H1 (cell line): ENCODE measurements around the gene FHIT. TPM values are rescaled to one million over a fixed set of nuclear protein-coding genes. Genes with fewer than 3 reads are reported as not detected.

ENCODE experiments used
- CTCF ChIA-PET: fragments of 300-600 bp; sonication (Branson Sonifier 250); formaldehyde crosslinking; loops from one replicate; lab custom pipeline; 2021; ENCODE audit not compliant: partially characterized antibody; lab: Charles Lee
- POLR2A ChIA-PET: fragments of 300-600 bp; sonication (Branson Sonifier 250); formaldehyde crosslinking; loops from one replicate; lab custom pipeline; 2021; ENCODE audit warnings: inconsistent platforms; ENCODE audit not compliant: partially characterized antibody; lab: Charles Lee
- DNase-seq, 2 experiments: peaks; one replicate each; pipeline versions ENCODE4 v3.0.0 to v3.0.0-alpha.2; 2010 to 2022; ENCODE audit warnings: low spot score in 2 of 2, low read depth in 1 of 2, mixed read lengths in 1 of 2
- FAIRE-seq: peaks from 2 replicates; lab custom pipeline; 2011; peaks lifted over from hg19 to GRCh38; lab: Jason Lieb, UNC
- H2AFZ ChIP-seq: 2 replicates; pipeline ENCODE4 v1.8.1; 2012; ENCODE audit warnings: low read length, inconsistent platforms
- H2AK5ac ChIP-seq: 2 replicates; pipeline ENCODE4 v1.6.1; 2013; ENCODE audit warnings: low read depth, low read length
- H2BK120ac ChIP-seq: replicated peaks from 2 replicates; pipeline ENCODE3; 2013; ENCODE audit warnings: low read depth, low read length, inconsistent platforms
- H2BK12ac ChIP-seq: 2 replicates; pipeline ENCODE4 v1.6.1; 2013; ENCODE audit warnings: low read depth, low read length
- H2BK15ac ChIP-seq: 2 replicates; pipeline ENCODE4 v1.6.1; 2013; ENCODE audit warnings: low read length
- H2BK20ac ChIP-seq: 2 replicates; pipeline ENCODE4 v1.6.1; 2013; ENCODE audit warnings: low read length
- H2BK5ac ChIP-seq: 2 replicates; pipeline ENCODE4 v1.6.1; 2013; ENCODE audit warnings: low read depth, low read length
- H3K14ac ChIP-seq: 2 replicates; pipeline ENCODE4 v1.6.1; 2013; ENCODE audit warnings: inconsistent platforms; ENCODE audit not compliant: insufficient read length
- H3K18ac ChIP-seq: 2 replicates; pipeline ENCODE4 v1.6.1; 2013; ENCODE audit warnings: low read length; ENCODE audit errors: extremely low read depth
- H3K23ac ChIP-seq: 2 replicates; pipeline ENCODE4 v1.6.1; 2013; ENCODE audit warnings: inconsistent platforms; ENCODE audit not compliant: insufficient read length
- H3K23me2 ChIP-seq: 2 replicates; pipeline ENCODE4 v1.6.1; 2013; ENCODE audit warnings: low read depth, low read length
- H3K27ac ChIP-seq: 2 replicates; pipeline ENCODE4 v1.6.1; 2011; ENCODE audit warnings: low read depth, low read length, inconsistent platforms
- H3K27me3 ChIP-seq, 4 experiments: replicated peaks in 1 of 4; 1 replicate in 1 of 4; 2 replicates in 3 of 4; pipeline versions ENCODE4 v1.6.1 to v1.8.1; 2011 to 2013; ENCODE audit warnings: low read length in 3 of 4, mild to moderate bottlenecking in 3 of 4, inconsistent platforms in 2 of 4, mixed read lengths in 2 of 4, moderate library complexity in 1 of 4; ENCODE audit not compliant: control insufficient read depth in 3 of 4, insufficient read depth in 3 of 4; ENCODE audit errors: extremely low read depth in 1 of 4
- H3K36me3 ChIP-seq, 4 experiments: 2 replicates each; pipeline versions ENCODE4 v1.6.1 to v1.8.1; 2011 to 2013; ENCODE audit warnings: mild to moderate bottlenecking in 4 of 4, low read length in 3 of 4, moderate library complexity in 2 of 4, control low read depth in 1 of 4, inconsistent platforms in 1 of 4; ENCODE audit not compliant: insufficient read depth in 4 of 4, control insufficient read depth in 2 of 4
- H3K4ac ChIP-seq: replicated peaks from 2 replicates; pipeline ENCODE3; 2013; ENCODE audit warnings: low read length, low read depth, mixed read lengths, inconsistent platforms; ENCODE audit not compliant: insufficient read length
- H3K4me1 ChIP-seq, 4 experiments: replicated peaks in 1 of 4; 1 replicate in 1 of 4; 2 replicates in 3 of 4; pipeline versions ENCODE4 v1.6.1 to v1.8.1; 2011 to 2013; ENCODE audit warnings: low read length in 3 of 4, inconsistent platforms in 2 of 4, mixed read lengths in 1 of 4; ENCODE audit not compliant: insufficient read depth in 4 of 4, control insufficient read depth in 3 of 4
- H3K4me2 ChIP-seq, 2 experiments: 2 replicates each; pipeline versions ENCODE4 v1.6.1 to v1.8.1; 2011 to 2013; ENCODE audit warnings: low read depth in 2 of 2, low read length in 2 of 2, control low read depth in 1 of 2, inconsistent platforms in 1 of 2, mild to moderate bottlenecking in 1 of 2; ENCODE audit not compliant: insufficient read depth in 1 of 2
- H3K4me3 ChIP-seq, 4 experiments: fragments of 200-600, 300-600 bp in 1 of 4; sonication (generic), shearing (Covaris generic), sonication (Bioruptor Twin) in 1 of 4; 2 replicates each; pipeline versions ENCODE4 v1.5.1 to v1.8.1; 2011 to 2016; ENCODE audit warnings: low read length in 4 of 4, low read depth in 3 of 4, control low read depth in 2 of 4, inconsistent platforms in 2 of 4, mild to moderate bottlenecking in 2 of 4, mixed read lengths in 1 of 4, moderate library complexity in 1 of 4; ENCODE audit not compliant: insufficient read depth in 2 of 4; ENCODE audit errors: extremely low read depth in 1 of 4
- H3K56ac ChIP-seq: replicated peaks from 2 replicates; pipeline ENCODE3; 2013; ENCODE audit warnings: low read depth, mild to moderate bottlenecking, mixed read lengths, low read length, inconsistent platforms; ENCODE audit not compliant: insufficient read length
- H3K79me1 ChIP-seq: 2 replicates; pipeline ENCODE4 v1.6.1; 2013; ENCODE audit warnings: low read depth, low read length, control low read depth
- H3K79me2 ChIP-seq, 2 experiments: 2 replicates each; pipeline versions ENCODE4 v1.6.1 to v1.8.1; 2012 to 2013; ENCODE audit warnings: low read length in 2 of 2, mild to moderate bottlenecking in 2 of 2, inconsistent platforms in 1 of 2; ENCODE audit not compliant: insufficient read depth in 2 of 2, control insufficient read depth in 1 of 2
- H3K9ac ChIP-seq, 4 experiments: replicated peaks in 1 of 4; 1 replicate in 1 of 4; 2 replicates in 3 of 4; pipeline versions ENCODE4 v1.6.1 to v1.8.1; 2011 to 2013; ENCODE audit warnings: low read depth in 3 of 4, low read length in 3 of 4, control low read depth in 2 of 4, mild to moderate bottlenecking in 2 of 4, moderate library complexity in 2 of 4, inconsistent platforms in 1 of 4; ENCODE audit errors: extremely low read depth in 1 of 4
- H3K9me3 ChIP-seq, 2 experiments: 2 replicates each; pipeline versions ENCODE4 v1.6.1 to v1.8.1; 2012 to 2013; ENCODE audit warnings: mild to moderate bottlenecking in 2 of 2, moderate library complexity in 2 of 2, control low read depth in 1 of 2, inconsistent platforms in 1 of 2, low read depth in 1 of 2, low read length in 1 of 2, mixed read lengths in 1 of 2; ENCODE audit not compliant: insufficient read depth in 2 of 2
- H4K20me1 ChIP-seq, 2 experiments: replicated peaks in 1 of 2; 2 replicates each; pipeline versions ENCODE3 to v1.8.1; 2011 to 2013; ENCODE audit warnings: inconsistent platforms in 2 of 2, low read length in 2 of 2, mild to moderate bottlenecking in 1 of 2; ENCODE audit not compliant: insufficient read depth in 2 of 2, control insufficient read depth in 1 of 2
- H4K5ac ChIP-seq: 2 replicates; pipeline ENCODE4 v1.6.1; 2013; ENCODE audit warnings: low read length, low read depth, mixed read lengths, inconsistent platforms; ENCODE audit not compliant: insufficient read length
- H4K8ac ChIP-seq: 2 replicates; pipeline ENCODE4 v1.8.0; 2013; ENCODE audit warnings: mild to moderate bottlenecking, moderate library complexity, low read length, inconsistent platforms; ENCODE audit not compliant: insufficient read depth; ENCODE audit errors: extremely low read depth
- H4K91ac ChIP-seq: replicated peaks from 2 replicates; pipeline ENCODE3; 2013; ENCODE audit warnings: low read length, mixed read lengths, inconsistent platforms; ENCODE audit not compliant: insufficient read length
- ATF2 ChIP-seq: IDR thresholded peaks from 2 replicates; pipeline ENCODE4 v1.6.1; 2012; ENCODE audit warnings: low read length, inconsistent platforms
- CEBPB ChIP-seq: IDR thresholded peaks from 2 replicates; pipeline ENCODE4 v1.6.1; 2012; ENCODE audit warnings: low read depth, low read length
- CHD2 ChIP-seq: IDR thresholded peaks from 2 replicates; pipeline ENCODE4 v1.6.1; 2012; ENCODE audit warnings: low read length, improper control_type of control experiment
- EGR1 ChIP-seq: IDR thresholded peaks from 2 replicates; pipeline ENCODE4 v1.6.1; 2011; ENCODE audit warnings: low read depth, low read length, borderline replicate concordance
- HDAC2 ChIP-seq, 2 experiments: fragments of 300-600 bp in 1 of 2; sonication (generic) in 1 of 2; IDR thresholded peaks; 2 replicates each; pipeline ENCODE4 v1.6.1; 2011 to 2012; ENCODE audit warnings: low read depth in 2 of 2, low read length in 2 of 2, mild to moderate bottlenecking in 2 of 2, moderate library complexity in 2 of 2, borderline replicate concordance in 1 of 2, inconsistent platforms in 1 of 2
- HDAC6 ChIP-seq: IDR thresholded peaks from one replicate; pipeline ENCODE4 v1.7.1; 2012; ENCODE audit warnings: low read depth, mild to moderate bottlenecking, inconsistent platforms, low read length, moderate library complexity
- MAFK ChIP-seq: IDR thresholded peaks from 2 replicates; pipeline ENCODE4 v1.6.1; 2012; ENCODE audit warnings: low read depth, mild to moderate bottlenecking, improper control_type of control experiment, low read length
- MAX ChIP-seq: IDR thresholded peaks from 2 replicates; pipeline ENCODE4 v1.6.1; 2012; ENCODE audit warnings: inconsistent platforms
- ZNF274 ChIP-seq: IDR thresholded peaks from 2 replicates; pipeline ENCODE4 v1.7.0; 2012; ENCODE audit warnings: low read length, borderline replicate concordance; ENCODE audit errors: extremely low read depth
- WGBS, 2 experiments: shearing (Covaris generic) in 1 of 2; methylation state at CpG; one replicate each; pipeline versions ENCODE4 v1.1.6 to v1.1.7; 2013 to 2015; ENCODE audit warnings: low lambda C conversion rate in 2 of 2, mixed read lengths in 2 of 2, inconsistent platforms in 1 of 2, low coverage in 1 of 2, missing lambda C conversion rate in 1 of 2; ENCODE audit not compliant: insufficient replicate concordance in 2 of 2, insufficient coverage in 1 of 2, insufficient read length in 1 of 2; ENCODE audit errors: extremely low coverage in 1 of 2, missing lambda C conversion rate in 1 of 2; 5-methylcytosine and 5-hydroxymethylcytosine counted together
- polyA plus RNA-seq, 7 experiments: library from polyadenylated mRNA; depleted of rRNA in 3 of 7; stranded (reverse) in 5 of 7; unstranded in 2 of 7; fragments of >200 nt in 5 of 7; fragments of 200-250 nt in 2 of 7; gene quantifications; 1 replicate in 5 of 7; 2 replicates in 1 of 7; 4 replicates in 1 of 7; pipeline versions ENCODE4 v1.2.1 to v1.2.3, GENCODE V29; 2011 to 2013; ENCODE audit warnings: missing spikeins in 2 of 7, mixed read lengths in 2 of 7
- total RNA-seq: library from RNA; stranded (reverse); fragmentation: NEBNext Ultra II Directional; extraction: Animal tissue kit (Norgen Biotek cat#: 25700); gene quantifications from 2 replicates; pipeline ENCODE4 v1.2.1, GENCODE V29; 2021

FHIT gene
- total and polyA plus RNA-seq, 2 of the 8 experiments (the other 6 are each of a cell fraction or from before 2014, with no cell fraction given): 1.2 to 3.2 TPM

- Histone ChIP-seq H4K5ac (no peak overlapping the region), H2BK12ac (no peak overlapping the region), H3K79me2 (no peaks in the 10 kb centered on the region), H3K4me2 (no peak overlapping the region), H3K18ac (no peak overlapping the region), H3K36me3 (no peaks in the 10 kb centered on the region), H3K27ac (no peak overlapping the region), H3K4me1 (peaks cover 0 to 2% (median 0%) of the 10 kb centered on the region in 4 experiments; a peak in 2 of 7 replicates), H2BK120ac (no peak overlapping the region), H3K9ac (no peak overlapping the region), H3K9me3 (no peaks in the 10 kb centered on the region), H3K56ac (no peak overlapping the region), H3K79me1 (no peaks in the 10 kb centered on the region), H2AK5ac (no peak overlapping the region), H3K23ac (no peak overlapping the region), H3K23me2 (no peaks in the 10 kb centered on the region), H2BK5ac (no peak overlapping the region), H4K20me1 (no peaks in the 10 kb centered on the region), H3K4ac (no peak overlapping the region), H4K91ac (no peak overlapping the region), H3K4me3 (no peak overlapping the region), H2BK20ac (no peak overlapping the region), H2AFZ (no peak overlapping the region), H3K14ac (no peak overlapping the region), H3K27me3 (no peaks in the 10 kb centered on the region), H2BK15ac (no peak overlapping the region), H4K8ac (no peak overlapping the region)
- FAIRE-seq (no peak), DNase-seq (no peak)
- ChIA-PET POLR2A (no interaction called here), CTCF (no interaction called here)
- WGBS, 2 experiments: 87% methylated on average over 2 of the region's 2 CpGs; no CpG with 5 or more reads in 1 of the 2 experiments
- TF ChIP-seq HDAC6 (no peak), ZNF274 (no peak), ATF2 (no peak), MAFK (no peak), HDAC2 (IDR thresholded peaks at IDR 0.05; ENCODE audit: borderline replicate concordance in 1 of 2, low read depth in 2 of 2, low read length in 2 of 2) (no peak), EGR1 (no peak), MAX (no peak), CEBPB (no peak), CHD2 (no peak)
Observed at GRCh38 chr3:60238550-60238949, 1012.7 kb downstream of the FHIT start.
